GM19452 (cell line): Measurements from ENCODE around the gene PM20D2.

Experiments
- ATAC-seq: cut with Tn5 transposase; IDR thresholded peaks from one replicate; pipeline ENCODE4 v1.9.1; 2021; ENCODE audit not compliant: unreplicated experiment

Gene PM20D2

GRCh38 chr6:89144354-89144906 lies 1.4 kb upstream of the PM20D2 start:
- no peak for ATAC-seq

- ATAC-seq, result peak; percentile 56
Observed at GRCh38 chr6:89145091-89145955, 532 bp upstream of the PM20D2 start.

- peak; percentile 37 for ATAC-seq
Observed at GRCh38 chr6:89146718-89147700, 1.2 kb downstream of the PM20D2 start.

- no peak for ATAC-seq
Observed at GRCh38 chr6:89148016-89148750, 2.3 kb downstream of the PM20D2 start.

- ATAC-seq, result no peak
Observed at GRCh38 chr6:89154131-89154530, 8.3 kb downstream of the PM20D2 start.

- ATAC-seq, result no peak
Observed at GRCh38 chr6:89160331-89161092, 14.7 kb downstream of the PM20D2 start.

GRCh38 chr6:89161326-89162046 lies 15.6 kb downstream of the PM20D2 start:
- ATAC-seq, result no peak

DNA sequence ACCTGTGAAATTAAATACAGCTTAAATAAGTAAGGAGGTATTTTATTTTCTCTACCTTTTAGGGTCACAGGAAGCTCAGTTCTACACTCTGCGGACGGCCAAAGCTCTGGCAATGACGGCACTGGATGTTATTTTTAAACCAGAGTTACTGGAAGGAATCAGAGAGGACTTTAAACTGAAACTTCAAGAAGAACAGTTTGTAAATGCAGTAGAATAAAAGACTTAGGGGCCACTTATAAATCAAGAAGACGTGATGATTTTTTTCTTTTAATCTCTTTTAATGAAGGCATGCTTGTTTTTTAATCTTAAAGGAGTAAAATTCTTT lies 16.2 kb downstream of the PM20D2 start:
- no peak for ATAC-seq

DNA sequence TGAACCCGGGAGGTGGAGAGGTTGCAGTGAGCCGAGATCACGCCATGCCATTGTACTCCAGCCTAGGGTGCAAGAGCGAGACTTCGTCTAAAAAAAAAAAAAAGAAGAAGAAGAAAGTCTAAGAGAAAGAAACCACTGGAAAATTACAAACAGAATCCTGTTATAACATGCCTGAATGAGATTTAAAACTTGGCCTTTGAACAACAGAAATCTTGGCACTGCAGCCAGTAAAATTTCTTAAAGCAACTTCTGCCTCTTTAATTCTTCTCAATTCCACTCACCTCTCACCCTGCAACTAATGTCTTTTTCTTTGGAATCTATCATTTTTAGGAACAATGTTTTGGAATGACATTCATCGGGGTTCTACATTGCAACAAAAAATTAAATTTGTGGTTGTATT lies 26.3 kb downstream of the PM20D2 start:
- no peak for ATAC-seq

GRCh38 chr6:89173634-89174033 lies 27.8 kb downstream of the PM20D2 start:
- no peak for ATAC-seq

- no peak for ATAC-seq
Observed at GRCh38 chr6:89180112-89180511, 34.3 kb downstream of the PM20D2 start.

DNA sequence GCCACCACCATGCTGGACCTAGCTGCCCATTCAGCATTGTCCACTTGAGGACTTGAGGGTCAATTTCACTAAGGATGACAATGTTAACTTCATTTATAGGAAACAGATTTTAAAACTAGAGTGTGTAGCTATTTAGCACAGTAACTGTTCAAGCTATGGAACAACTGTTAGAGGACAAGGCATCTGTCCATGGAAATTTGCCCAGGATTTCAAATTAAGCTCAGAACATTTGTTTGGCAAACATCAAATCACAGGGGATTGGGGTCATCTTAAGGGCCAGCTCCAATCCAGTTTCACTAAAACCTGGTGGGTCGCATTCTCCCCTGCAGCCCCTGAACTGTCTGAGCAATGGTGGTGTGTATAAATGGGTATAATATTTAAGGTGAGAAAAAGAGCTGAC lies 35.1 kb downstream of the PM20D2 start:
- ATAC-seq, result no peak

DNA sequence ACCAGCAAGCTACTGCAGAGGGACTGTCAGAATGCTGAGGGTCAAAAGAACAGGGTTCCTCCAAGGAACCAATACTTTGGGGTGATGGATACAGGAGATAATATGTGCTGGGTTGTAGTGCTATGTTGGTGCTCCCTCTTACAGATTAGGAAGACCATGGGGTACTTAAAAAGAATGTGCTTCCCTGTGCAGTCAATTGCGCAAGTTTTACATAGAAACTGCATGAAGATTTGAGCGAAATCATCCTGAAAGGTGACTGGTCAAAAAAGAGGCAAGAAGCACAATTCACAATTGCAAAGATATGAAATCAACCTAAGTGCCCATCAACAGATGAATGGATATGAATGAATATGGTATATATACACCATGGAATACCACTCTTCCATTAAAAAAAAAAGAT lies 37.4 kb downstream of the PM20D2 start:
- ATAC-seq, result no peak

- ATAC-seq, result no peak
Observed at GRCh38 chr6:89184344-89184743, 38.5 kb downstream of the PM20D2 start.

GRCh38 chr6:89186762-89187161 lies 40.9 kb downstream of the PM20D2 start:
- ATAC-seq, result no peak

GRCh38 chr6:89187504-89187903 lies 41.6 kb downstream of the PM20D2 start:
- ATAC-seq, result no peak

DNA sequence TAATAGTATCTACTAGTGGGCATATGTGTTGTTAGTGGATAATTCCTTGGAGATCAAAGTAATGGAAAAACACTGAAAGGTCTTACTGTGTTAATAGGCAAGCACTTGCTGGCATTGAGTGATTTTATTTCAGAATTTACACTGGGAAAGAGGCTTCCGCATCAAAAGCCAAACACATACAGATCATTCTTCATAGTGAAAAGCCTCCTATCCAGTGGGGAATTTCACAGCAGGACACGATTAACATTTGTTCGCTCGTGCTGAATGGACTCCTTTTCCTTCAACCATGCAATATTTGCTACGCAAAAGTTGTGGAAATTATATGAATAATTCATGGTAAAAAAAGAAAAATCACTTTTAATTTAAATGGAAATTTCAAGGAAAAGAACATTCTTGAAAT lies 44.9 kb downstream of the PM20D2 start:
- no peak for ATAC-seq

GRCh38 chr6:89194559-89194958 lies 48.7 kb downstream of the PM20D2 start:
- no peak for ATAC-seq

DNA sequence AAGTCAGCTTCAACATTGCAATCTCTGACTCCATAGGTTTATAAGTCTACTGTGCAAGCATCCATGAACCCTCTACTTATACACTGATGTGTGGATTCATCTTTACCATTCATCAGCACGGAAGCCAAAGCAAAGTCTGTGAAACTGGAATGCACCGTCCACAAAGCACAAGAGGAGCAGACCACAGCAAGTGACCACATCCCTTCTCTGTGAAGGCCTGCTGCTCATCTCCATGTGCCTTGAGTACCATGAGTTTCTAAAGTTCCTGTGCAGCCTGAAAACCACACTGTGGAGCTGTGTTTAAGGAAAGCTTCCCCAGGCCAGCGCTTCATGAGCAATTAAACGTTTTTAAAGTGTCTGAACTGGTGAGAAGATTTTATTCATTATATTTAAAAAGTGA lies 51.3 kb downstream of the PM20D2 start:
- ATAC-seq, result no peak

DNA sequence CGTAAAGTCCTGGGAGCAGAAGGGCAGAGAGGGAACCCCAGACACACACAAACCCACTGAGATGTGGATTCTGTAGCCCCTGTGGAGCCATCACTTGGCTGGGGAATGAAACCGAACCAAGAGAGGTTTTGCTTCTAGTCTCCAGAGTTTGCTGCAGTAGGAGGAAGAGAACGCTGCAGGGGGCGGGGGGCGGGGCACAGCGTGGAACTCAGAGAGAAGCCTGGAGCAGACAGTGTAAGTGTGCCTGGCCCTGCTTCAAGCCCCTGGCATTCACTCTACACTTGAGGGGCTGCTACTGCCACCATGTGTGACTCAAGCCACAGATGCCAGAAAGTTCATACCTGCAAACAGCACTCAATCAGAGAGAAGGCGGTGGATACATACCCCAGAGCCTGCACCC lies 52.4 kb downstream of the PM20D2 start:
- ATAC-seq, result no peak
